Epithelial cell of esophagus (primary cell): ENCODE data around the gene C5.
"Not testable (repeated sequence)": the region's sequence is repeated elsewhere in the genome, so short reads cannot be mapped to it uniquely, and the experiment has no call there.

Experiments
- DNase-seq: peaks from one replicate; pipeline ENCODE4 v3.0.0; 2010; ENCODE audit warnings: low read depth
- H3K4me3 ChIP-seq: 2 replicates; pipeline ENCODE4 v1.5.1; 2011; ENCODE audit warnings: mild to moderate bottlenecking, low read length, control low read depth
- TF ChIP-seq, protein P1 (sequence below): IDR thresholded peaks from 2 replicates; pipeline ENCODE4 v1.5.1; 2011; ENCODE audit warnings: low read depth, mild to moderate bottlenecking, low read length, control low read depth, inconsistent platforms; ENCODE audit not compliant: insufficient read depth; ENCODE audit errors: missing control alignments

C5 gene

GRCh38 chr9:121048618-121049017 is 1.5 kb downstream of the C5 start:
- DNase-seq, result no peak
- no peak overlapping the region for H3K4me3 ChIP-seq
- TF ChIP-seq, protein P1, sequence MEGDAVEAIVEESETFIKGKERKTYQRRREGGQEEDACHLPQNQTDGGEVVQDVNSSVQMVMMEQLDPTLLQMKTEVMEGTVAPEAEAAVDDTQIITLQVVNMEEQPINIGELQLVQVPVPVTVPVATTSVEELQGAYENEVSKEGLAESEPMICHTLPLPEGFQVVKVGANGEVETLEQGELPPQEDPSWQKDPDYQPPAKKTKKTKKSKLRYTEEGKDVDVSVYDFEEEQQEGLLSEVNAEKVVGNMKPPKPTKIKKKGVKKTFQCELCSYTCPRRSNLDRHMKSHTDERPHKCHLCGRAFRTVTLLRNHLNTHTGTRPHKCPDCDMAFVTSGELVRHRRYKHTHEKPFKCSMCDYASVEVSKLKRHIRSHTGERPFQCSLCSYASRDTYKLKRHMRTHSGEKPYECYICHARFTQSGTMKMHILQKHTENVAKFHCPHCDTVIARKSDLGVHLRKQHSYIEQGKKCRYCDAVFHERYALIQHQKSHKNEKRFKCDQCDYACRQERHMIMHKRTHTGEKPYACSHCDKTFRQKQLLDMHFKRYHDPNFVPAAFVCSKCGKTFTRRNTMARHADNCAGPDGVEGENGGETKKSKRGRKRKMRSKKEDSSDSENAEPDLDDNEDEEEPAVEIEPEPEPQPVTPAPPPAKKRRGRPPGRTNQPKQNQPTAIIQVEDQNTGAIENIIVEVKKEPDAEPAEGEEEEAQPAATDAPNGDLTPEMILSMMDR, result no peak

GRCh38 chr9:121048175-121048574 is 1.9 kb downstream of the C5 start:
- DNase-seq, result no peak
- TF ChIP-seq, protein P1, result no peak
- H3K4me3 ChIP-seq, result no peak overlapping the region

GRCh38 chr9:121038804-121039203 is 11.3 kb downstream of the C5 start:
- no peak overlapping the region for H3K4me3 ChIP-seq
- TF ChIP-seq, protein P1, result no peak
- DNase-seq, result no peak

DNA sequence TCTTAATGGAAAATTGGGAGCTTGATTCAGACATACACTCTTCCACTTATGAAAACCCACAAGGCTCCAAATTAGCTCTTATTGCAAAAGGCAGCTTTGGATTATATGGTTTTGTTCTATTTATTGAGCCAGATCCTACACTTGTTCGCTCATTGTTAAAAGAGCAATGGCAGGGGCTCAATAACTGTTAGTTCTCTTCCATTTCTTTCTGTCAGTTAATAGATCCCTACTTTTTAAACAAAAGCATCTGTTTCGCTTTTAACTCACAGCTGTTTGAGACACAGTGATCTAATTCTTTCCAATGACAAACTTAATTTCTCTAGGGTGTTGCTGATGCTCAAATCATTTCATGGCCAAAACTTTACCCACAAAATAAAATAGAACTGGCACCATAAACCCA is 11.7 kb downstream of the C5 start:
- no peak overlapping the region for H3K4me3 ChIP-seq
- no peak for DNase-seq
- TF ChIP-seq, protein P1, result no peak

DNA sequence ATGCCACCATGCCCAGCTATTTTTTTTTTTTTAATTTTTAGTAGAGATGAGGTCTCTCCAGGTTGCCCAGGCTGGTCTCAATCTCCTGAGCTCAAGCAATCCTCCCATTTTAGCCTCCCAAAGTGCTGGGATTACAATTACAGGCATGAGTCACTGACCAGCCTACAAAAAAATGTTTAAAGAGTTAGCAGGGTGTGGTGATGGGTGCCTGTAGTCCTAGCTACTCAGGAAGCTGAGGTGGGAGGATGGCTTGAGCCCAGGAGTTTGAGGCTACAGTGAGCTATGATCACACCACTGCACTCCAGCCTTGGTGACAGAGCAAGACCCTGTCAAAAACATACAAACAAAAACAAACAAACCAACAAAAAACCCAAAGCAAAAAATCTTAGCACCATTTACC is 14.4 kb downstream of the C5 start:
- H3K4me3 ChIP-seq, result not testable (repeated sequence)
- peak; percentile 38 for DNase-seq

GRCh38 chr9:121034529-121034928 is 15.5 kb downstream of the C5 start:
- no peak for DNase-seq
- TF ChIP-seq, protein P1, result no peak
- H3K4me3 ChIP-seq, result no peak overlapping the region

DNA sequence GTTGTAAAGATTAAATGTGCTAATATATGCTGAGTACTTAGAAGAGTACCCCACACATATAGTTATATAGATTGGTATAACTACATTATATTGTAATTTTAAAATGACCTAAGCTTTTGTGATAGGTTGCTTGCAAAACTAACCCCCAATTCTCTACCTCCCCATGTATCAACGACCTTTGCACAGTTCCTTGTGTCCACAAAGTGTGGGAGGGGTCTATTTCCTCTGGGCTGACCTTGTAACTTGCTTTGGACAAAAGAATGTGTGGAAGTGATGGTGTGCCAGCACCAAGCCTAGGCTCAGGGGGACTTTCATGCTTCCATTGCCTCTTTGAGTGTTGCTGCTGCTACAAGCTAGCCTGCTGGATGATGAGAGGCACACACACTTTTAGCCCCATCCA is 20.6 kb downstream of the C5 start:
- no peak overlapping the region for H3K4me3 ChIP-seq
- no peak for DNase-seq
- TF ChIP-seq, protein P1, result no peak

DNA sequence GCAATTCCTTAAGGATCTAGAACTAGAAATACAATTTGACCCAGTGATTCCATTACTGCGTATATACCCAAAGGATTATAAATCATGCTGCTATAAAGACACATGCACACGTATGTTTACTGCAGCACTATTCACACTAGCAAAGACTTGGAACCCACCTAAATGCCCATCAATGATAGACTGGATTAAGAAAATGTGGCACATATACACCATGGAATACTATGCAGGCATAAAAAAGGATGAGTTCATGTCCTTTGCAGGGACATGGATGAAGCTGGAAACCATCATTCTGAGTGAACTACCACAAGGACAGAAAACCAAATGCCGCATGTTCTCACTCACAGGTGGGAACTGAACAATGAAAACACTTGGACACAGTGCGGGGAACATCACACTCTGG is 21.8 kb downstream of the C5 start:
- H3K4me3 ChIP-seq, DNase-seq: not testable (repeated sequence)
